Measurements from ENCODE around the gene GRID1. TPM values are rescaled to one million over a fixed set of nuclear protein-coding genes. Genes with fewer than 3 reads are reported as not detected.

Gene GRID1
- total RNA-seq, 1 donor from 2014 or later, result 0.22 TPM

DNA sequence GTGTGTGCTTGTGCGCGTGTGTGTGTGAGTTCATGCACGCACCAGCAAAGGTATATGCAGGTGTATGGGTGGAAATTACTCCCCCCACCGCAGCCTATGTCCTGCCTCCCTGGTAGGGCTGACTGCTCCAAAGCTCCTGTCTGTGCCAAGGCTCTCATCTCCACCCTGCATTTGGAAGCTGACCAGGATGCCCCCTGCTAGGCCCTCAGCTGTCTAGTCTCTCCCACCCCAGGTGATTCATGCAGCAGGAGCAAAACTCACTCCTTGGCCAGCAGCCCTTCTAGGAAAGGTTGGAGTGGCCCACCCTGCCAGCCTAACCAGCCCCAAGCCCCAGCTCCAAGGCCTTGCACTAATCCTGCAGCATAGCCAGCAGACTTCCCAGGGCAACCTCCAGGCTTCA is 148.4 kb downstream of the GRID1 start:
- no peak overlapping the region for H3K27ac Mint-ChIP-seq
- H3K9me3 Mint-ChIP-seq (ENCODE audit: low read depth), result no peaks in the 10 kb centered on the region
- H3K4me3 Mint-ChIP-seq (ENCODE audit: low read depth), result no peak overlapping the region
- H3K36me3 Mint-ChIP-seq (ENCODE audit: insufficient read depth), result no peaks in the 10 kb centered on the region
- no peak for DNase-seq (ENCODE audit: low spot score, unreplicated experiment)
- no peaks in the 10 kb centered on the region for H3K4me1 Mint-ChIP-seq (ENCODE audit: low read depth)
- TF ChIP-seq, protein P1, sequence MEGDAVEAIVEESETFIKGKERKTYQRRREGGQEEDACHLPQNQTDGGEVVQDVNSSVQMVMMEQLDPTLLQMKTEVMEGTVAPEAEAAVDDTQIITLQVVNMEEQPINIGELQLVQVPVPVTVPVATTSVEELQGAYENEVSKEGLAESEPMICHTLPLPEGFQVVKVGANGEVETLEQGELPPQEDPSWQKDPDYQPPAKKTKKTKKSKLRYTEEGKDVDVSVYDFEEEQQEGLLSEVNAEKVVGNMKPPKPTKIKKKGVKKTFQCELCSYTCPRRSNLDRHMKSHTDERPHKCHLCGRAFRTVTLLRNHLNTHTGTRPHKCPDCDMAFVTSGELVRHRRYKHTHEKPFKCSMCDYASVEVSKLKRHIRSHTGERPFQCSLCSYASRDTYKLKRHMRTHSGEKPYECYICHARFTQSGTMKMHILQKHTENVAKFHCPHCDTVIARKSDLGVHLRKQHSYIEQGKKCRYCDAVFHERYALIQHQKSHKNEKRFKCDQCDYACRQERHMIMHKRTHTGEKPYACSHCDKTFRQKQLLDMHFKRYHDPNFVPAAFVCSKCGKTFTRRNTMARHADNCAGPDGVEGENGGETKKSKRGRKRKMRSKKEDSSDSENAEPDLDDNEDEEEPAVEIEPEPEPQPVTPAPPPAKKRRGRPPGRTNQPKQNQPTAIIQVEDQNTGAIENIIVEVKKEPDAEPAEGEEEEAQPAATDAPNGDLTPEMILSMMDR (IDR thresholded peaks at IDR 0.05; ENCODE audit: unreplicated experiment), result no peak
- H3K27me3 Mint-ChIP-seq, result peaks cover 17% of the 10 kb centered on the region

DNA sequence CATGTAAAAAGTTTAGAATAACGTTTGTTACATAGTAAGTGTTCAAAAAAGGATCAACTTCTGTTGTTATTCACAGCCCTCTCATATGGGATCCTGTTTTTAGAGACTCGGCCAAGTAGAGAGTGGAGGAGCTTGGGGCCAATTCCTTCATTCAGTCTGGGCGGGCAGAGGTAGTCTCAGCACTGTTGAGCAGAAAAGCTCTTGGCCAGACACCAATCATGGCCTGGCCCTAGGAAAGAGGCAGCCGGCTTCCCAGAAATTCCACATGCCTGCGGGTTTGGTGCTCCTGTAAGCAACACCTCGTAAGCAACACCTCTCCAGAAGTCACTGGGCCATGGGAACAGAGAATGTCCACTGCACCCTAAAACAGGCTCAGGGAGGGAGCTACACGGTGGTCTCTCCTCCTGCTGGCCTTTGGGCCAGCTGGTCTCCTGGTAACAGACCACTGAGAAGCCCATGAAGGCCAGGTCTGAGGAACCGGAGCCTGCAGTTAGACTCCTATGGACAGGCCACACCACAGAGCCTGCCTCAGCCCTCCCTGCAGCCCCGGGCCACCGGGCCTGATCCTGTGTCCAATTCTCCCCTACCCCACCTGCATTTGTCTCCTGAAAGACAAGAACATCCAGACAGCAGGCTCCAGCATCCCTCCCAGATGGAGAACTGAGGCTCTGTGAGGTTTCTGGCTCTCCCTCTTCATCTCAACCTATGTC is 149.1 kb downstream of the GRID1 start:
- no peak overlapping the region for H3K4me3 Mint-ChIP-seq (ENCODE audit: low read depth)
- DNase-seq (ENCODE audit: low spot score, unreplicated experiment), result no peak
- no peaks in the 10 kb centered on the region for H3K4me1 Mint-ChIP-seq (ENCODE audit: low read depth)
- H3K36me3 Mint-ChIP-seq (ENCODE audit: insufficient read depth), result no peaks in the 10 kb centered on the region
- no peaks in the 10 kb centered on the region for H3K9me3 Mint-ChIP-seq (ENCODE audit: low read depth)
- no peak overlapping the region for H3K27ac Mint-ChIP-seq
- H3K27me3 Mint-ChIP-seq, result peaks cover 17% of the 10 kb centered on the region
- TF ChIP-seq, protein P1 (IDR thresholded peaks at IDR 0.05; ENCODE audit: unreplicated experiment), result no peak

DNA sequence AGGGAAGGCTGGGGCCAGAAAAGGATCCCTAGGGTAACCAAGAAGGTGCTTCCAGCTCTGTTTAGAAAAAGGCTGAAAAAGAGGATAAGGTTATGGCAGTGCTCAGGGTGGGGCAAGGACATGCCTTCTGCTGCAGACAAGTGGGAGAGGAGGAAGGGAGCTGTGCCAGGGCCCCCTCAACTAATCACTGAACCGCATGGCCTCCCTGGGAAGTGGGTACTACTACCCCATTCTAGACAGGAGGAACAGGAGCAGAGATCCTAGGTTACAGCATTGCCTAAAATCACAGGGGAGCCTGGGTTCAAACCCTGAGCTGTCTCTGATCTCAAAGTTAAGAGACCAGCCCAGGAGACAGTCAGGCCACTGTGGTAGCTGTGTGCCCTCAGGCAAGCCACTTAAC is 149.7 kb downstream of the GRID1 start:
- Mint-ChIP-seq H3K27me3 (peaks cover 17% of the 10 kb centered on the region), H3K4me3 (ENCODE audit: low read depth) (no peak overlapping the region), H3K4me1 (ENCODE audit: low read depth) (no peaks in the 10 kb centered on the region), H3K27ac (no peak overlapping the region), H3K36me3 (ENCODE audit: insufficient read depth) (no peaks in the 10 kb centered on the region), H3K9me3 (ENCODE audit: low read depth) (no peaks in the 10 kb centered on the region)
- TF ChIP-seq, protein P1 (IDR thresholded peaks at IDR 0.05; ENCODE audit: unreplicated experiment), result no peak
- no peak for DNase-seq (ENCODE audit: low spot score, unreplicated experiment)

DNA sequence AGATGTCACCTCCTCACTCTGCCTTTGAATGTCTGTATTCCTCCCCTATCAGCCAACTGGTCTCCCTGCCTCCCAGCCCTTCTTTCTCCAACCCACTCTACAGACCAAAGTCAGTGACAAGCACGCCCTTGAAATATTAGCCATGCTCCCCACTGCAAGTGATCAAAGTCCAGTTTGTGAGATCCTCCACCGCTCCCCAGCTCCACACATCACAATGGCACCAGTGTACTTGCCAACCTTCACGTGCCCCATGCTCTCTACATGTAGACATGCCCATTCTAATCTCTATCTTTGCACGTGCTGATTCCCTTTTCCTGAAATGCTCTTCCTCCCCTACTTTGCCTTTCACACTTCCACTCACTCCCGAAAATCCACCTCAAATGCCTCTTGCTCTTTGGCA is 150.9 kb downstream of the GRID1 start:
- Mint-ChIP-seq H3K27ac (no peak overlapping the region), H3K27me3 (peaks cover 18% of the 10 kb centered on the region), H3K4me1 (ENCODE audit: low read depth) (no peaks in the 10 kb centered on the region), H3K9me3 (ENCODE audit: low read depth) (no peaks in the 10 kb centered on the region), H3K36me3 (ENCODE audit: insufficient read depth) (no peaks in the 10 kb centered on the region), H3K4me3 (ENCODE audit: low read depth) (no peak overlapping the region)
- no peak for DNase-seq (ENCODE audit: low spot score, unreplicated experiment)
- TF ChIP-seq, protein P1 (IDR thresholded peaks at IDR 0.05; ENCODE audit: unreplicated experiment), result no peak

DNA sequence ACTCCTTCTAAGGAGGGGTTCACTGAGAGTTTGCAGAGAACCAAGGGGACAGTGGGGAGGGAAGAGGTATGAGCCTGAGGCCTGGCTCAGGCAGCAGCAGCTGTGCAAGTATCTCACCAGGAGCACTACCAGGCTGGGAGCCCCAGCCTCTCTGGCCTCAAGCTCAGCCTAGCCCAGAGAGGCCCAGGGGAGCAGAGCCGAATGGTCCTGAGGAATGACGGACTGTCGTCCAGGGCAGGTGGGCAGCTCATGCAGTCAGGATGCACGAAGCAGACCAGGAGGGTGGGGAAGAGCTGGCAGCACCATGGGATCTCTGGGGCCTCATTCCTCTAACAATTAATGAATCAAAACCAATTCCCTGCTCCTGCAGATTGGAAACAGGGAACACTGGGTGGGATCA is 151.5 kb downstream of the GRID1 start:
- TF ChIP-seq, protein P1 (IDR thresholded peaks at IDR 0.05; ENCODE audit: unreplicated experiment), result no peak
- Mint-ChIP-seq H3K4me1 (ENCODE audit: low read depth) (no peaks in the 10 kb centered on the region), H3K27ac (no peak overlapping the region), H3K9me3 (ENCODE audit: low read depth) (no peaks in the 10 kb centered on the region), H3K27me3 (peaks cover 23% of the 10 kb centered on the region), H3K4me3 (ENCODE audit: low read depth) (no peak overlapping the region), H3K36me3 (ENCODE audit: insufficient read depth) (no peaks in the 10 kb centered on the region)
- DNase-seq (ENCODE audit: low spot score, unreplicated experiment), result no peak

Data from progenitor cell of endocrine pancreas (in vitro differentiated cells).